HEK293 (cell line): ENCODE results near the gene INPP5D.

Source experiments
- CTCF ChIA-PET: fragments of 350-600 bp; formaldehyde crosslinking; extraction: SDS; loops from one replicate; lab custom pipeline; 2021; ENCODE audit warnings: antibody characterized with exemption; lab: Yijun Ruan, JAX
- POLR2A ChIA-PET: fragments of 300-600 bp; formaldehyde crosslinking; extraction: SDS; loops from one replicate; lab custom pipeline; 2020; ENCODE audit warnings: antibody characterized with exemption, inconsistent platforms; lab: Yijun Ruan, JAX
- H3K27ac ChIP-seq: fragments of 200-500 bp; sonication (Bioruptor generic); 2 replicates; pipeline ENCODE4 v1.5.1; 2014; ENCODE audit warnings: low read depth, low read length, control low read depth, inconsistent platforms; ENCODE audit errors: extremely low read depth
- H3K36me3 ChIP-seq, 2 experiments: fragments of 200-500 bp in 1 of 2; sonication (Bioruptor generic) in 1 of 2; 1 replicate in 1 of 2; 2 replicates in 1 of 2; pipeline ENCODE4 v1.5.1; 2014 to 2017; ENCODE audit warnings: inconsistent platforms in 2 of 2, low read length in 2 of 2; ENCODE audit not compliant: control insufficient read depth in 2 of 2, insufficient read depth in 1 of 2
- H3K4me1 ChIP-seq: fragments of 200-500 bp; sonication (Bioruptor generic); 2 replicates; pipeline ENCODE4 v1.5.1; 2014; ENCODE audit warnings: mild to moderate bottlenecking, low read length, inconsistent platforms; ENCODE audit not compliant: control insufficient read depth, insufficient read depth
- H3K4me3 ChIP-seq: 2 replicates; pipeline ENCODE4 v1.5.1; 2011; ENCODE audit warnings: low read depth, mild to moderate bottlenecking, control low read depth, low read length, moderate library complexity
- H3K9me3 ChIP-seq: fragments of 200-500 bp; sonication (Bioruptor generic); 2 replicates; pipeline ENCODE4 v1.5.1; 2014; ENCODE audit warnings: low read depth, low read length, inconsistent platforms; ENCODE audit not compliant: control insufficient read depth, insufficient read depth
- ZBTB1 ChIP-seq: fragments of 450-650 bp; formaldehyde crosslinking; IDR thresholded peaks from 2 replicates; pipeline ENCODE4 v1.5.1; 2016; ENCODE audit warnings: missing biosample characterization, missing genetic modification characterization
- ZFHX2 ChIP-seq: fragments of 450-650 bp; formaldehyde crosslinking; conservative IDR thresholded peaks from 2 replicates; pipeline ENCODE4 v1.5.1; 2016; ENCODE audit warnings: missing biosample characterization, missing genetic modification characterization
- ZNF155 ChIP-seq: fragments of 450-650 bp; formaldehyde crosslinking; IDR thresholded peaks from 2 replicates; pipeline ENCODE4 v1.5.1; 2016; ENCODE audit warnings: missing biosample characterization, missing genetic modification characterization
- ZNF311 ChIP-seq: fragments of 450-650 bp; formaldehyde crosslinking; IDR thresholded peaks from 2 replicates; pipeline ENCODE4 v1.5.1; 2017; ENCODE audit warnings: missing biosample characterization, missing genetic modification characterization, borderline replicate concordance
- ZNF747 ChIP-seq: fragments of 450-650 bp; formaldehyde crosslinking; IDR thresholded peaks from 2 replicates; pipeline ENCODE4 v1.5.1; 2016; ENCODE audit warnings: missing biosample characterization, missing genetic modification characterization
- TF ChIP-seq, protein P1 (sequence below): fragments of 450-650 bp; formaldehyde crosslinking; IDR thresholded peaks from 2 replicates; pipeline ENCODE4 v1.5.1; 2016; ENCODE audit warnings: missing biosample characterization, missing genetic modification characterization
- TF ChIP-seq, protein P2 (sequence below): fragments of 450-650 bp; formaldehyde crosslinking; IDR thresholded peaks from 2 replicates; pipeline ENCODE4 v1.5.0; 2017; ENCODE audit warnings: missing biosample characterization, missing genetic modification characterization, borderline replicate concordance
- TF ChIP-seq, protein P3 (sequence below): fragments of 450-650 bp; formaldehyde crosslinking; IDR thresholded peaks from 2 replicates; pipeline ENCODE4 v1.5.1; 2016; ENCODE audit warnings: missing biosample characterization, missing genetic modification characterization, borderline replicate concordance

The INPP5D gene

DNA sequence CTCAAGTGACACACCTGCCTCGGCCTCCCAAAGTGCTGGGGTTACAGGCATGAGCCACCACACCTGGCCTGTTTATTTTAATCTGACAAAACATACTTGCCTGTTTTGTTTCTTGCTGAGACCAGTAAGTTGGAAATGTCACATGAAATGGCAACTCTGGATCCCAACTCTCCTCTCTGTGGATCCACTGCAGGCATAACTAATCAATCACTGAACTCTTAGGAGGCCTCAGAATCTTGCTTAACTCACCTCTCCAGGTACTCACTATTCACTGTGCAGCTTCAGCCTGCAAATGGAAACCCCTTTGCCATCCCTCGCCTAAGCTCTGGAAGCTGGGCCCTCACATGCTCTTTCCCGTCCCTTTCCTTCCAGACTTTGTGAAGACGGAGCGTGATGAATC, 134.9 kb downstream of the INPP5D start:
- TF ChIP-seq ZBTB1 (tag by site-specific recombination) = no peak
- TF ChIP-seq, all 188 proteins: peak for 0
- Histone ChIP-seq H3K9me3 (no peaks in the 10 kb centered on the region), H3K27ac (no peak overlapping the region), H3K36me3 (peaks cover 0 to 4% of the 10 kb centered on the region in 2 experiments; a peak in 1 of 3 replicates), H3K4me3 (no peak overlapping the region), H3K4me1 (no peaks in the 10 kb centered on the region)
- ChIA-PET POLR2A (no interaction called here), CTCF (no interaction called here)

DNA sequence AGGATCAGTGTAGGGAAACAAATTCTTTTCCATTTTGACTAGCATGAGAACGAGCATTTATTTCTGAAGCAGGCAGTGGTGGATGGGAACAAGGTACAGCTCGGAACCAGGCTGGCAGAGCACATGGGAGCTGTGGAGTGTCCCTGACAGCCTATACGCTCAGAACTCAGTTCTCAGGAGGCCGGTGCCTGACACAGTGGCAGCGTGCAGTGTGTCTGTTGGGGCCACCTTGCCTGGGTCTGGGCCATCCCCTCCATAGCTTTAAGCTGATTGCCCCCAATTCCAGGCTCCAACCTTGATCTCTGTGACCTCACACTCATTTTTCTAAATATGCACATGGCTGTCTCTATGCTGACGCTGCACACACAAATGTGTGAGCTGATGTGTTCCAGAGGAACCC, 136.9 kb downstream of the INPP5D start:
- no peak overlapping the region for H3K27ac ChIP-seq
- TF ChIP-seq, protein P1, sequence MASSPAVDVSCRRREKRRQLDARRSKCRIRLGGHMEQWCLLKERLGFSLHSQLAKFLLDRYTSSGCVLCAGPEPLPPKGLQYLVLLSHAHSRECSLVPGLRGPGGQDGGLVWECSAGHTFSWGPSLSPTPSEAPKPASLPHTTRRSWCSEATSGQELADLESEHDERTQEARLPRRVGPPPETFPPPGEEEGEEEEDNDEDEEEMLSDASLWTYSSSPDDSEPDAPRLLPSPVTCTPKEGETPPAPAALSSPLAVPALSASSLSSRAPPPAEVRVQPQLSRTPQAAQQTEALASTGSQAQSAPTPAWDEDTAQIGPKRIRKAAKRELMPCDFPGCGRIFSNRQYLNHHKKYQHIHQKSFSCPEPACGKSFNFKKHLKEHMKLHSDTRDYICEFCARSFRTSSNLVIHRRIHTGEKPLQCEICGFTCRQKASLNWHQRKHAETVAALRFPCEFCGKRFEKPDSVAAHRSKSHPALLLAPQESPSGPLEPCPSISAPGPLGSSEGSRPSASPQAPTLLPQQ = no peak
- no peak for TF ChIP-seq ZNF311
- TF ChIP-seq, all 188 proteins: peak for 0
- H3K4me1 ChIP-seq = no peaks in the 10 kb centered on the region
- H3K9me3 ChIP-seq = no peaks in the 10 kb centered on the region
- no peak overlapping the region for H3K4me3 ChIP-seq
- POLR2A ChIA-PET = no interaction called here
- CTCF ChIA-PET = interaction anchor here (0.6 kb wide), 1 partner anchor 98 kb away, joined by 3 read pairs; no protein-coding TSS in a partner anchor
- peaks cover 0 to 4% of the 10 kb centered on the region in 2 experiments; a peak in 1 of 3 replicates for H3K36me3 ChIP-seq

DNA sequence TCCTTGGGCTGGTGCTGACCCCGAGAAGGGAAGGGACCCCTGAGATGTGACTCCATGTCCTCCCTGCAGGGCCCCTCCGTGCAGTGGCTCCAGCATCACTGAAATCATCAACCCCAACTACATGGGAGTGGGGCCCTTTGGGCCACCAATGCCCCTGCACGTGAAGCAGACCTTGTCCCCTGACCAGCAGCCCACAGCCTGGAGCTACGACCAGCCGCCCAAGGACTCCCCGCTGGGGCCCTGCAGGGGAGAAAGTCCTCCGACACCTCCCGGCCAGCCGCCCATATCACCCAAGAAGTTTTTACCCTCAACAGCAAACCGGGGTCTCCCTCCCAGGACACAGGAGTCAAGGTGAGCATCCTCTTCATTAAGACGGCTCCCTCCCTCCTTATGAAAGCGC, 137.9 kb downstream of the INPP5D start:
- H3K4me3 ChIP-seq = no peak overlapping the region

More for the DNA sequence above, 137.9 kb downstream of the INPP5D start:
- no peak overlapping the region for H3K27ac ChIP-seq
- CTCF ChIA-PET = no interaction called here
- TF ChIP-seq ZFHX2 (tag by site-specific recombination) (no peak), ZNF747 (no peak), ZNF155 (no peak)
- TF ChIP-seq, protein P2, sequence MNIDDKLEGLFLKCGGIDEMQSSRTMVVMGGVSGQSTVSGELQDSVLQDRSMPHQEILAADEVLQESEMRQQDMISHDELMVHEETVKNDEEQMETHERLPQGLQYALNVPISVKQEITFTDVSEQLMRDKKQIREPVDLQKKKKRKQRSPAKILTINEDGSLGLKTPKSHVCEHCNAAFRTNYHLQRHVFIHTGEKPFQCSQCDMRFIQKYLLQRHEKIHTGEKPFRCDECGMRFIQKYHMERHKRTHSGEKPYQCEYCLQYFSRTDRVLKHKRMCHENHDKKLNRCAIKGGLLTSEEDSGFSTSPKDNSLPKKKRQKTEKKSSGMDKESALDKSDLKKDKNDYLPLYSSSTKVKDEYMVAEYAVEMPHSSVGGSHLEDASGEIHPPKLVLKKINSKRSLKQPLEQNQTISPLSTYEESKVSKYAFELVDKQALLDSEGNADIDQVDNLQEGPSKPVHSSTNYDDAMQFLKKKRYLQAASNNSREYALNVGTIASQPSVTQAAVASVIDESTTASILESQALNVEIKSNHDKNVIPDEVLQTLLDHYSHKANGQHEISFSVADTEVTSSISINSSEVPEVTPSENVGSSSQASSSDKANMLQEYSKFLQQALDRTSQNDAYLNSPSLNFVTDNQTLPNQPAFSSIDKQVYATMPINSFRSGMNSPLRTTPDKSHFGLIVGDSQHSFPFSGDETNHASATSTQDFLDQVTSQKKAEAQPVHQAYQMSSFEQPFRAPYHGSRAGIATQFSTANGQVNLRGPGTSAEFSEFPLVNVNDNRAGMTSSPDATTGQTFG = no peak
- TF ChIP-seq, protein P3, sequence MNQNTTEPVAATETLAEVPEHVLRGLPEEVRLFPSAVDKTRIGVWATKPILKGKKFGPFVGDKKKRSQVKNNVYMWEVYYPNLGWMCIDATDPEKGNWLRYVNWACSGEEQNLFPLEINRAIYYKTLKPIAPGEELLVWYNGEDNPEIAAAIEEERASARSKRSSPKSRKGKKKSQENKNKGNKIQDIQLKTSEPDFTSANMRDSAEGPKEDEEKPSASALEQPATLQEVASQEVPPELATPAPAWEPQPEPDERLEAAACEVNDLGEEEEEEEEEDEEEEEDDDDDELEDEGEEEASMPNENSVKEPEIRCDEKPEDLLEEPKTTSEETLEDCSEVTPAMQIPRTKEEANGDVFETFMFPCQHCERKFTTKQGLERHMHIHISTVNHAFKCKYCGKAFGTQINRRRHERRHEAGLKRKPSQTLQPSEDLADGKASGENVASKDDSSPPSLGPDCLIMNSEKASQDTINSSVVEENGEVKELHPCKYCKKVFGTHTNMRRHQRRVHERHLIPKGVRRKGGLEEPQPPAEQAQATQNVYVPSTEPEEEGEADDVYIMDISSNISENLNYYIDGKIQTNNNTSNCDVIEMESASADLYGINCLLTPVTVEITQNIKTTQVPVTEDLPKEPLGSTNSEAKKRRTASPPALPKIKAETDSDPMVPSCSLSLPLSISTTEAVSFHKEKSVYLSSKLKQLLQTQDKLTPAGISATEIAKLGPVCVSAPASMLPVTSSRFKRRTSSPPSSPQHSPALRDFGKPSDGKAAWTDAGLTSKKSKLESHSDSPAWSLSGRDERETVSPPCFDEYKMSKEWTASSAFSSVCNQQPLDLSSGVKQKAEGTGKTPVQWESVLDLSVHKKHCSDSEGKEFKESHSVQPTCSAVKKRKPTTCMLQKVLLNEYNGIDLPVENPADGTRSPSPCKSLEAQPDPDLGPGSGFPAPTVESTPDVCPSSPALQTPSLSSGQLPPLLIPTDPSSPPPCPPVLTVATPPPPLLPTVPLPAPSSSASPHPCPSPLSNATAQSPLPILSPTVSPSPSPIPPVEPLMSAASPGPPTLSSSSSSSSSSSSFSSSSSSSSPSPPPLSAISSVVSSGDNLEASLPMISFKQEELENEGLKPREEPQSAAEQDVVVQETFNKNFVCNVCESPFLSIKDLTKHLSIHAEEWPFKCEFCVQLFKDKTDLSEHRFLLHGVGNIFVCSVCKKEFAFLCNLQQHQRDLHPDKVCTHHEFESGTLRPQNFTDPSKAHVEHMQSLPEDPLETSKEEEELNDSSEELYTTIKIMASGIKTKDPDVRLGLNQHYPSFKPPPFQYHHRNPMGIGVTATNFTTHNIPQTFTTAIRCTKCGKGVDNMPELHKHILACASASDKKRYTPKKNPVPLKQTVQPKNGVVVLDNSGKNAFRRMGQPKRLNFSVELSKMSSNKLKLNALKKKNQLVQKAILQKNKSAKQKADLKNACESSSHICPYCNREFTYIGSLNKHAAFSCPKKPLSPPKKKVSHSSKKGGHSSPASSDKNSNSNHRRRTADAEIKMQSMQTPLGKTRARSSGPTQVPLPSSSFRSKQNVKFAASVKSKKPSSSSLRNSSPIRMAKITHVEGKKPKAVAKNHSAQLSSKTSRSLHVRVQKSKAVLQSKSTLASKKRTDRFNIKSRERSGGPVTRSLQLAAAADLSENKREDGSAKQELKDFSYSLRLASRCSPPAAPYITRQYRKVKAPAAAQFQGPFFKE = no peak
- H3K36me3 ChIP-seq = peaks cover 0 to 7% of the 10 kb centered on the region in 2 experiments; a peak in 1 of 3 replicates
- no peaks in the 10 kb centered on the region for H3K9me3 ChIP-seq
- H3K4me1 ChIP-seq = no peaks in the 10 kb centered on the region
- POLR2A ChIA-PET = no interaction called here
